ENCODE measurements around the gene RNASEL. TPM values are rescaled to one million over a fixed set of nuclear protein-coding genes. Genes with fewer than 3 reads are reported as not detected.
A peak's percentile ranks its signal among the peaks of the same experiment; 100 is the strongest.

RNASEL gene
- total and polyA plus RNA-seq, 2 of the 13 experiments (the other 11 are each of a cell fraction or from before 2014, with no cell fraction given): 0.05 to 0.20 TPM

- no TSS peak for BruUV-seq (replicated peaks)
- no peaks in the 10 kb centered on the region for H3K36me3 ChIP-seq (replicated peaks in 1 of 2; ENCODE audit: control insufficient read depth in 1 of 2, insufficient read depth in 2 of 2, low read length in 2 of 2)
- in situ Hi-C loops (cut with HindIII; ENCODE audit: extremely low pct_ligation_motif_present, low pct_unique_long_range_greater_than_20kb): no loop called here
- no peak for ATAC-seq
- H3K27ac ChIP-seq (ENCODE audit: extremely low read length, insufficient read depth, low read length): no peak overlapping the region
- no peak for DNase-seq (ENCODE audit: low spot score)
- H2AFZ ChIP-seq (ENCODE audit: low read length): no peak overlapping the region
- TF ChIP-seq, protein P1, sequence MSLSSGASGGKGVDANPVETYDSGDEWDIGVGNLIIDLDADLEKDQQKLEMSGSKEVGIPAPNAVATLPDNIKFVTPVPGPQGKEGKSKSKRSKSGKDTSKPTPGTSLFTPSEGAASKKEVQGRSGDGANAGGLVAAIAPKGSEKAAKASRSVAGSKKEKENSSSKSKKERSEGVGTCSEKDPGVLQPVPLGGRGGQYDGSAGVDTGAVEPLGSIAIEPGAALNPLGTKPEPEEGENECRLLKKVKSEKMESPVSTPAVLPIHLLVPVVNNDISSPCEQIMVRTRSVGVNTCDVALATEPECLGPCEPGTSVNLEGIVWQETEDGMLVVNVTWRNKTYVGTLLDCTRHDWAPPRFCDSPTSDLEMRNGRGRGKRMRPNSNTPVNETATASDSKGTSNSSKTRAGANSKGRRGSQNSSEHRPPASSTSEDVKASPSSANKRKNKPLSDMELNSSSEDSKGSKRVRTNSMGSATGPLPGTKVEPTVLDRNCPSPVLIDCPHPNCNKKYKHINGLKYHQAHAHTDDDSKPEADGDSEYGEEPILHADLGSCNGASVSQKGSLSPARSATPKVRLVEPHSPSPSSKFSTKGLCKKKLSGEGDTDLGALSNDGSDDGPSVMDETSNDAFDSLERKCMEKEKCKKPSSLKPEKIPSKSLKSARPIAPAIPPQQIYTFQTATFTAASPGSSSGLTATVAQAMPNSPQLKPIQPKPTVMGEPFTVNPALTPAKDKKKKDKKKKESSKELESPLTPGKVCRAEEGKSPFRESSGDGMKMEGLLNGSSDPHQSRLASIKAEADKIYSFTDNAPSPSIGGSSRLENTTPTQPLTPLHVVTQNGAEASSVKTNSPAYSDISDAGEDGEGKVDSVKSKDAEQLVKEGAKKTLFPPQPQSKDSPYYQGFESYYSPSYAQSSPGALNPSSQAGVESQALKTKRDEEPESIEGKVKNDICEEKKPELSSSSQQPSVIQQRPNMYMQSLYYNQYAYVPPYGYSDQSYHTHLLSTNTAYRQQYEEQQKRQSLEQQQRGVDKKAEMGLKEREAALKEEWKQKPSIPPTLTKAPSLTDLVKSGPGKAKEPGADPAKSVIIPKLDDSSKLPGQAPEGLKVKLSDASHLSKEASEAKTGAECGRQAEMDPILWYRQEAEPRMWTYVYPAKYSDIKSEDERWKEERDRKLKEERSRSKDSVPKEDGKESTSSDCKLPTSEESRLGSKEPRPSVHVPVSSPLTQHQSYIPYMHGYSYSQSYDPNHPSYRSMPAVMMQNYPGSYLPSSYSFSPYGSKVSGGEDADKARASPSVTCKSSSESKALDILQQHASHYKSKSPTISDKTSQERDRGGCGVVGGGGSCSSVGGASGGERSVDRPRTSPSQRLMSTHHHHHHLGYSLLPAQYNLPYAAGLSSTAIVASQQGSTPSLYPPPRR (CRISPR knock-in tag; IDR thresholded peaks at IDR 0.05; ENCODE audit: borderline replicate concordance): no peak
- TF ChIP-seq MNT (IDR thresholded peaks at IDR 0.05) (no peak), ZNF564 (CRISPR knock-in tag; IDR thresholded peaks at IDR 0.05) (peak; percentile 97)
- no peaks in the 10 kb centered on the region for H3K4me1 ChIP-seq (ENCODE audit: insufficient read depth, low read length)
- H4K20me1 ChIP-seq (ENCODE audit: insufficient read depth, low read length): no peaks in the 10 kb centered on the region
- intact Hi-C loops (cut with micrococcal nuclease; ENCODE audit: unreplicated experiment): no loop called here
- H3K9ac ChIP-seq (ENCODE audit: insufficient read depth, low read depth, low read length): no peak overlapping the region
- FAIRE-seq: no peak
- no peaks in the 10 kb centered on the region for H3K27me3 ChIP-seq (ENCODE audit: control insufficient read depth in 1 of 2, insufficient read depth in 2 of 2, low read length in 2 of 2)
- 6% methylated on average over 2 of the region's 2 CpGs for WGBS (ENCODE audit: low lambda C conversion rate)
- H3K79me2 ChIP-seq (ENCODE audit: insufficient read depth, low read length): no peaks in the 10 kb centered on the region
- H3K4me2 ChIP-seq (ENCODE audit: low read depth, low read length): no peak overlapping the region
- H3K4me3 ChIP-seq (replicated peaks in 1 of 3; ENCODE audit: insufficient read depth in 1 of 3, low read depth in 2 of 3, low read length in 3 of 3): no peak overlapping the region
- POLR2A ChIA-PET: no interaction called here
- CTCF ChIA-PET (ENCODE audit: low intra/inter-chr PET ratio, low total read pairs): no interaction called here
- no peaks in the 10 kb centered on the region; the same call in 1 of the 2 replicates for H3K9me3 ChIP-seq (ENCODE audit: low read length)
These were observed 36.5 kb downstream of the RNASEL start for GRCh38 chr1:182552527-182552926.
